Kidney epithelial cell (primary cell): Measurements from ENCODE around the gene MRPS25. TPM values are rescaled to one million over a fixed set of nuclear protein-coding genes. Genes with fewer than 3 reads are reported as not detected.

Source experiments
- DNase-seq: peaks from one replicate; pipeline ENCODE4 v3.0.0-alpha.2; 2010; ENCODE audit warnings: low read depth
- H3K27me3 ChIP-seq: 2 replicates; pipeline ENCODE4 v1.6.0; 2011; ENCODE audit warnings: low read length; ENCODE audit not compliant: control insufficient read depth, insufficient read depth
- H3K36me3 ChIP-seq: 2 replicates; pipeline ENCODE4 v1.5.1; 2011; ENCODE audit warnings: low read length; ENCODE audit not compliant: control insufficient read depth, insufficient read depth
- H3K4me3 ChIP-seq: 2 replicates; pipeline ENCODE4 v1.5.1; 2011; ENCODE audit warnings: low read depth, mild to moderate bottlenecking, control low read depth, low read length
- total RNA-seq: library from RNA; depleted of rRNA; stranded (reverse); fragments of >200 nt; gene quantifications from 2 replicates; pipeline ENCODE4 v1.2.3, GENCODE V29; 2015
- TF ChIP-seq, protein P1 (sequence below): IDR thresholded peaks from 2 replicates; pipeline ENCODE4 v1.5.1; 2011; ENCODE audit warnings: mild to moderate bottlenecking, moderate library complexity, low read length, control low read depth, inconsistent platforms; ENCODE audit not compliant: insufficient read depth, poor library complexity, severe bottlenecking

Gene MRPS25
- total RNA-seq, 1 donor from 2014 or later: 38.4 TPM

DNA sequence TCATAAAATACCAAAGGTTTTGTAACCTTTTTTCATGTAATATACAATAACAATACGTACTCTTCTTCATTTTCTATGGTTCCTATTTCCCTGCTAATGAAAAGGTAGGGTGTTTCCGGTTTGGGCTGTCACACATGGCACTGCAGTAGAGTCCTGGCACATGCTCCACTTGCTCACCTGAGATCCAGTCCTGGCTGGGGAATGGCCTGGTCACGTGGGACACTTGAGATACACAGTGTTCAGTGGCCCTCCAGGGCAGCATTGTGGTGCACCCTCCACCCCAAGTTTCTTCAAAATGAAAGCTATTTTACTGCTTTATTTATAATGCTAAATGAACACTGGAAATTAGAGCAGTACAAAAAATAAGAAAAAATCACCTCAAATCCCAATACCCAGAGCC is 23.2 kb downstream of the MRPS25 start:
- Histone ChIP-seq H3K27me3 (no peaks in the 10 kb centered on the region), H3K36me3 (peaks cover 2% of the 10 kb centered on the region), H3K4me3 (no peak overlapping the region)
- DNase-seq: no peak
- TF ChIP-seq, protein P1, sequence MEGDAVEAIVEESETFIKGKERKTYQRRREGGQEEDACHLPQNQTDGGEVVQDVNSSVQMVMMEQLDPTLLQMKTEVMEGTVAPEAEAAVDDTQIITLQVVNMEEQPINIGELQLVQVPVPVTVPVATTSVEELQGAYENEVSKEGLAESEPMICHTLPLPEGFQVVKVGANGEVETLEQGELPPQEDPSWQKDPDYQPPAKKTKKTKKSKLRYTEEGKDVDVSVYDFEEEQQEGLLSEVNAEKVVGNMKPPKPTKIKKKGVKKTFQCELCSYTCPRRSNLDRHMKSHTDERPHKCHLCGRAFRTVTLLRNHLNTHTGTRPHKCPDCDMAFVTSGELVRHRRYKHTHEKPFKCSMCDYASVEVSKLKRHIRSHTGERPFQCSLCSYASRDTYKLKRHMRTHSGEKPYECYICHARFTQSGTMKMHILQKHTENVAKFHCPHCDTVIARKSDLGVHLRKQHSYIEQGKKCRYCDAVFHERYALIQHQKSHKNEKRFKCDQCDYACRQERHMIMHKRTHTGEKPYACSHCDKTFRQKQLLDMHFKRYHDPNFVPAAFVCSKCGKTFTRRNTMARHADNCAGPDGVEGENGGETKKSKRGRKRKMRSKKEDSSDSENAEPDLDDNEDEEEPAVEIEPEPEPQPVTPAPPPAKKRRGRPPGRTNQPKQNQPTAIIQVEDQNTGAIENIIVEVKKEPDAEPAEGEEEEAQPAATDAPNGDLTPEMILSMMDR: no peak

DNA sequence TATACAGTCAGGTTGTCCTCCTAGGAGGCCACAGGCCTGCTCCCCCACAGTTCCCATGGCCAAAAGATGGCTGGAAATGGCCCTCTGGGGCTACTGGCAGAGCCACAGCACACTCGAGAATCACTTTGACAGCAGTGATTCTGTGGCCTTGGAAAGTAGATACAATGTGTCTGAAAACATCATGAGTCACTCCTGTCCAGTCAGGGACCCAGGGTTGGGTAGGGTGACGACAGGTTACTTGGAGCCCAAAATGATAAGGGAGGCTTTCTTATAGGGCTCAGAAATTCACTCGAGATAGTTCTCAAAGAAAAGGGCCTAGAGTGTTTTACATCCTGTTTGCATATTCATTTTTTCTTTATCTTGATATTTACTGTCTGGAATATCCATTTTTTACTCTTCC is 24.3 kb downstream of the MRPS25 start:
- no peak for DNase-seq
- TF ChIP-seq, protein P1: no peak

DNA sequence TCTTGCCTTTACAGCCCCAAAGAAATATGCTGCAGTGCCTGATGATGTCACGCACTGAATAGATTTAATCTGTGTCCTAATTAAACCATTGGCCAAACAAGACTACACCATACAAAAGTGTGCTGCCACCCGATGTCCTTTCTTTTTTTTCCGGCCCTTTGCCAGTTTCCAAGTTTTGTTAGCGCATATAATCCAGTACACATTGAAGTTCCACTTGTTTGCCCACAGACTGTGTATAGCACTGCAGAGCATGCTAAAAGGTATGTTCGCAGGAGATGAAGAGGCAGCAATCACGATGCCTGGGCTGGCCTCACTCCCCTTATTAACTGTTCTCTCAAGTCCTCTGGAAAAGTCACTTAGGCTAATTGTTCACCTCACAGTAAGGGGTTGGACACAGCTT is 26.8 kb downstream of the MRPS25 start:
- no peak for DNase-seq
- TF ChIP-seq, protein P1: no peak
- no peaks in the 10 kb centered on the region for H3K36me3 ChIP-seq
- H3K27me3 ChIP-seq: no peaks in the 10 kb centered on the region
- no peak overlapping the region for H3K4me3 ChIP-seq

More for the DNA sequence above, 24.3 kb downstream of the MRPS25 start:
- peaks cover 2% of the 10 kb centered on the region for H3K36me3 ChIP-seq
- no peaks in the 10 kb centered on the region for H3K27me3 ChIP-seq
- H3K4me3 ChIP-seq: no peak overlapping the region

DNA sequence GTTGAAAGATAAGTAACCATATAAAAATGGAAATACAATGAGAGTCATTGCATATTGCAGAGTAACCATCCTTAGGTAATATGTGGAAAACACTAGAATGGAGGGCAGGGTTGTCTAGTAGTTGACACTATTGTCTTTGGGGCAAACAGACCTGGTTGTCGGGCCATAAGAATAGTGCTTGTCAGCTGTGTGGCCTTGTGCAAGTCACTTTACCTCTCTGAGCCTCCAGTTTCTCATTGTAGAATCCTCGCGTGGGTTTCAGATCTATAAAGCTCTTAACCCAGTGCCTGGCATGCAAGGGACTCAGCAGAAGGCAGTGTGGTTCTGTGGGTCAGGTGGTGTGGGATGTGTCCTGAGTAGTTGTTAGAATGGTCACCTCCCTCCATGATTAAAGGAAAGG is 32.0 kb downstream of the MRPS25 start:
- TF ChIP-seq, protein P1: no peak
- H3K4me3 ChIP-seq: no peak overlapping the region
- H3K27me3 ChIP-seq: no peaks in the 10 kb centered on the region
- peaks cover 3% of the 10 kb centered on the region for H3K36me3 ChIP-seq
- no peak for DNase-seq

DNA sequence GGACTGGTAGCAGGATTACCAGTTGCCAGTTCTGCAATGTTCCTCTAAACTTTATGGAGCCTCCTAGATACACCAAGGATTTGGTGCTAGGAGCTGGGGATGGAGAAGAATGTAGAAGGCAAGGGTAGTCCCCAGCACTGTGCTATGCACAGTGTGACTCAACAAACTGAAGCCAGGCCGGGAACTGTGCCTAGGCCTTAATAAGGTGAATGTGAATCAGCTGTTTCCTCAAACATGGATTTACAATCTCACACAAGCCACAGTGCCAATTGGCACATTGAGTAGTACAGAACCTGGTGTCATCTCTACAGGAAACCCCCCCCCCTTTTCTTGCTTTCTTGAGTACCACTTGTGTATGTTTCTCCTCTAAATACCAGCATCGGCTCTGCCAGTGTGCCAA is 32.5 kb downstream of the MRPS25 start:
- Histone ChIP-seq H3K36me3 (peaks cover 3% of the 10 kb centered on the region), H3K4me3 (no peak overlapping the region), H3K27me3 (no peaks in the 10 kb centered on the region)
- TF ChIP-seq, protein P1: no peak
- no peak for DNase-seq

DNA sequence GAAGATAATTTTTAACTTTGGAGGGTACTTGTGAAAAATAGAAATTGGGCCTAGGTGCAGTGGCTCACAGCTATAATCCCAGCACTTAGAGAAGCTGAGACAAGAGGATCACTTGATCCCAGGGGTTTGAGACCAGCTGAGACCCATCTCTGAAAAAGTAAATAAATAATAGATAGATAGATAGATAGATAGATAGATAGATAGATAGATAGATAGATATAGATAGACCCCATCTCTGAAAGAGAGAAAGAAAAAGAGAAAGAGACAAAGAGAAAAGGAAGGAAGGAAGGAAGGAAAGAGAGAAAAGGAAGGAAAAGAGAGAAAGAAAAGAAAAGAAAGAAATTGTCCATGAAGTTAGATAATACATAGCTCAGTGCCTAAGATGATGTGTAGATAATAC is 35.5 kb downstream of the MRPS25 start:
- TF ChIP-seq, protein P1: no peak
- no peak for DNase-seq
- H3K36me3 ChIP-seq: peaks cover 3% of the 10 kb centered on the region
- no peaks in the 10 kb centered on the region for H3K27me3 ChIP-seq
- H3K4me3 ChIP-seq: no peak overlapping the region
